Stimulated activated CD8-positive, alpha-beta memory T cell treated with anti-CD3 and anti-CD28 coated beads, Interleukin-4, amount 100 ng/mL, for 48 hours (primary cell): ENCODE data around the gene FXR1.
"Not testable (repeated sequence)": the region's sequence is repeated elsewhere in the genome, so short reads cannot be mapped to it uniquely, and the experiment has no call there.

Experiments used
- DNase-seq: peaks from one replicate; pipeline ENCODE4 v3.0.0-alpha.2; 2020

The FXR1 gene

GRCh38 chr3:180912304-180913296, at the start of gene FXR1:
TSS of gene FXR1 (plus strand) at chr3:180912670. CDS start at chr3:180912686, 16 bp downstream.
- DNase-seq, result peak; percentile 93

- DNase-seq, result no peak
Measured at GRCh38 chr3:180870008-180870699, 42.3 kb upstream of the FXR1 start.

DNA sequence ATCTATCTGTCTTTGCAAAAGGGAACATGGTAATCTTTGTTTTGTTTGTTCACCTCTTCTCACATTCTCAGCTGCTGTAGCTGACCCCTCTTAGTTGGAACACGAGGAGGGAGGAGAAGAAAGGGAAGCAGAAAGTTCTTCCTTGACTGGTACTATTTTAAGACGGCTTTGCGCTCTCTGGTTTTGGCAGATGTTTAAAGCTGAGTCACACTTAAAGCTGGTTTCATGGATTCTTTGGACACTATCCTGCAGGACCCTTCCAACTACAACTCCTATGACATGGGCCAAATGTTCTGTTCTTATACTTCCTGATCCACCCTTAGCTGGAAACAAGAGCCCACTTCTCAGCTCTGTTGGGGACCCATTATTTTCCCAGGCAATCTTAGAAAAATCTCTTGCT, 40.6 kb upstream of the FXR1 start:
- DNase-seq, result no peak

- not testable (repeated sequence) for DNase-seq
Measured at GRCh38 chr3:180872430-180872829, 40.0 kb upstream of the FXR1 start.

- DNase-seq, result no peak
Measured at GRCh38 chr3:180875124-180875698, 37.3 kb upstream of the FXR1 start.

GRCh38 chr3:180881065-180881801, 31.2 kb upstream of the FXR1 start:
- DNase-seq, result no peak

DNA sequence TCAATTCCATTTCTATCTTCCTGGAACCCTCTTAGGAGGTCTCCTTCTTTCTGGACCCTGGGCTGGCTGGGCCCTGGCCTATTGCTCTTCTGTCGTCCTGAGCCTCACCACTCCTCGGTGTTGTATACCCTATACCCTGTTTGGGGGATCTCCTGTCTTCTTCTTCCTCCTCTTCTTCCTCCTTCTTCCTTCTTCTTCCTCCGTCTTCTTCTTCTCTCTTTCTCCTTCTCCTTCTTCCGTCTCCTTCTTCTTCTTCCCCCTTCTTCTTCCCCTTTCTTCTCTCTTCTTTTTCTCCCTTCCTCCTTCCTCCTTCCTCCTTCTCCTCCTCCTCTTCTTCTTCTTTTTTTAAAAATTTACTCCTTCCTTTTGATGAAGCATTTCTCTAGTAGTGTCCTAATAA, 30.4 kb upstream of the FXR1 start:
- no peak for DNase-seq

DNA sequence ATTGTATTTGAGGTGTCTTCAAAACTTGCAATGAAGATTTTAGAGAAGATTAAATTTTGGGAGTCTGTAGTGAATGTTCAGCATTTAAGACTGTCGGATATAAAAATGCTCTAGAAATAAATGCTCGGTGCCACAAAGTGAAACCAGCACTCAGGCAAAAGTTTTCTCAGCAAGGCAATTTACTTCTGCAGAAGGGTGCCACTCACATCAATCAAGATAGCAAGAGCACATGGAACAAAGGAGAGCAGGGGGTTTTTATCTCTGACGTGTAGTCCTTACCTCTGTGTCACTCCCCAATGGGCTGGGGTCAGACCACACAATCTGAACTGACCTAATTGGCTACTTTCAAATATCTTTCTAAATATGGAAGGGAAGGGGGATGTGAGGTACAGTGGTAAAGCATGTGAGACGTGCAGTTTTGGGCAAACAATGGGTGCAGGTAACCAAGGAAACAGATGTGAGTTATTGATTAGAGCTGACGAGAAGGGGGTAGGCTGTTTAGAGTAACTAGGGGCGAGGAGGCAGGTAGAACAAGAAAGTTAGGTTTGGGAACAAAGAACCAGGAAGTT, 23.4 kb upstream of the FXR1 start:
- no peak for DNase-seq

DNA sequence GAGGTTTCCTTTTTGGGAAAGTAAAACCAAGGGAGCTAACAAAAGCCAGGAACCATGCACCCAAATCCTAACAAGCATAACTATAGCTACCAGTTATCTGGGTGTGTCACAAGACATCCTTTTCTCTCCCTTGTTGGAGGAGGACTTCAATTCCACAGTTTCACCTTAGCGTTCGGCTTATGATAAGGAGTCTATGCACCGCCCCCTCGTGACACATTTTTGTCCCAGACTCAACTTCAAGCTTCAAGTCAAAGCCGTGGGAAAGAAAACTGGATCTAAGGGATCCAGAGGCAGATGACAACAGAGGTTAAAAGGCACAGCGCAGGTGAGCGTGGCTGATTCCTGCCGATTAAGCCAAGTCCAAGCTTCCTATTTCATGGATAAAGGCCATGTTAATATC, 13.9 kb upstream of the FXR1 start:
- DNase-seq, result no peak

DNA sequence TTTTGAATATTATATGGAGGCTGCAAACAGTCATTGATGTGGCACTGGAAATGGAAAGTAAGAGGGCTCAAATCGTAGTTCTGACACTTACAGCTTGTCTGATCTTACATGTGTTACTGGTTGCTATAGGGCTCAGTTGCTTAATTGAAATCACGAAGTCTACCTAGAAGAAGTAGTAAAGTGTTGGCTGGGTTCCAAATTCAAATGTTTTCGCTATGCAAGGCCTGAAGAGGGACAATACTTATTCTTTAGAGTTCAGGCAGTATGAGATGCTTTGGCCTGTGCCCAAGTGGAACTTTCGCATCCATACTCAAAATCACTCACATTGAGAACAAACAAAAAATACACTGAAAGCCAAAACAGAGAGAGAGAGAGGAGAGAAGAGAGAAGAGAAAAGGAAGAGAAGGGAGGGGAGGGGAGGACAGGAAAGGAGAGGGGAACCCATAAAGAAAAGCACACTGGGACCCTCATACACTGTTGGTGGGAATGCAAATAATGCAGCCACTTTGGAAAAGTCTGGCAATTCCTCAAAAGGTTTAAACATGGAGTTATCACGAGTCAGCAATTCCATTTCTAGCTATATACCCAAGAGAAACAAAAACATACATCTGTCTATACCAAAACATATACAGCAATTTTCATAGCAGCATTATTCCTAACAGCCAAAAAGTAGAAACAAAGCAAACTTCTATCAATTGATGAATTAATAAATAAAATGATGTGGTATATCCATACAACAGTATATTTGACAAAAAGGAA, 2.9 kb upstream of the FXR1 start:
- DNase-seq, result no peak

DNA sequence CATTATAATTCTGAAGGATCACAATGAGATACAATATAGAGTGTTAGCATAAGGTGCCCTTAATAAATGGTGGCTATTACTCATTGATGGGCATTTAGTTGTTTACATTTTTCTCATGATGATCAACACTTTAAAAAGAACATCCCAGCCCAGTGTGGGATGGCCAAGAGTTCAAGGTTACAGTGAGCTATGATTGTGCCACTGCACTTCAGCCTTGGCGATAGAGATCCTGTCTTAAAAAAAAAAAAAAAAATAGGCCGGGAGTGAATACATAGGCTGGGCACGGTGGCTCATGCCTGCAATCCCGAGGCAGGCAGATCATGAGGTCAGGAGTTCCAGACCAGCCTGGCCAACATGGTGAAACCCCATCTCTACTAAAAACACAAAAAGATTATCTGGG, 1.6 kb upstream of the FXR1 start:
- no peak for DNase-seq

DNA sequence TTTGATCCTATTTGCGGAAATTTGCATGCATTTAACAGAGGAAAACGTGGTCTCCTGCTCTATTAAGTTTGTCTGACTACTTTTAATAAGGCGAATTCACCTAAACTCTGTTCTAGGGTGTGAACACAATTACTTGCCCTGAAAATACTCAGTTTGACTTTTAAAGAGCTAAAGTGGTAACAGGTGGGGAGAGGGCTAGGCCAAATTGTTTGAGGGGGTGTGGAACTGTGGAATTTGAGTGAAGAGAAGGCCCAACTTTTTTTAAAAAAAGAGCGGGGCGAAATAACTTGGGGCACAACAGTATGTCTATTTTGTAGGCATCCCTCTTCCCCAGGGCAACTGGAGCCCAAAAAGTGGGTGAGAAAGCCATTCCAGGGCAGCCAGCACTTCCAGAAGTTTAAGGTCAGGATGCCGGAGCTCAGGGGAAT, 580 bp upstream of the FXR1 start:
- no peak for DNase-seq

- DNase-seq, result no peak
Measured at GRCh38 chr3:180913581-180914404, 1.3 kb downstream of the FXR1 start.

GRCh38 chr3:180918542-180918941, 6.1 kb downstream of the FXR1 start:
- no peak for DNase-seq

- no peak for DNase-seq
Measured at GRCh38 chr3:180922242-180922641, 9.8 kb downstream of the FXR1 start.

- no peak for DNase-seq
Measured at GRCh38 chr3:180923561-180923960, 11.1 kb downstream of the FXR1 start.

- no peak for DNase-seq
Measured at GRCh38 chr3:180926526-180926925, 14.1 kb downstream of the FXR1 start.

DNA sequence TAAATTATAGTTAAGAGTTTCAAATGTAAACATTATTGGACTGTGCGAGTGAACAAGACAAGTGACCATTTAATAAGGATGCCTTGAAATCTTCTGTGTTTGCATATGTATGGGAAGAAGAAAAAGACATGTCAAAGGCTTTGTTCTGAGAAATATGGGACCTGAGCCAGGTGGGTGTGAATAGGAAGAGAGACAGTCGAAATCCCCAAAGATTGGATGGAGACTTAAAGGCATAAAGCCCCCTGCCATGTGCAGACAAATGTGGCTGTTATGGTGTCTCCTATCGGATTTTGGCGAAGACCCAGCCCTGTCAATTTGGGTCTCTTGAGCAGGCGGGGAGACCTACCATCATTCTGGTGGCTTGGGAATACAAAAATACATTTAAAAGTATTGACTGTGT, 16.9 kb downstream of the FXR1 start:
- DNase-seq, result no peak

DNA sequence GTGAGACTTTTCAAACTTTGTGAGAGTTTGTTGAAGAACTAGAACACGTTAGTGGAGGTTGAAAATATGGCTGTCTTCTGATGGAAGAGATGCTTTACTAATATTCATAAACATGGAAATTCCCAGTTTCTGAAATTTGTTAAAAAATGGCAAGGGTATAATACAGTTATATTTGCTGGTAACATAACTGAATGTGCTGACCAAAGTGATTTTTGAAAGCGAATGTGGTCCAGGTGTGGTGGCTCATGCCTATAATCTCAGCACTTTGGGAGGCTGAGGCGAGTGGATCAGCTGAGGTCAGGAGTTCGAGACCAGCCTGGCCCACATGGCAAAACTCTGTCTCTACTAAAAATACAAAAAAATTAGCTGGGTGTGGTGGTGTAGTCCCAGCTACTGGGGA, 18.1 kb downstream of the FXR1 start:
- DNase-seq, result no peak

DNA sequence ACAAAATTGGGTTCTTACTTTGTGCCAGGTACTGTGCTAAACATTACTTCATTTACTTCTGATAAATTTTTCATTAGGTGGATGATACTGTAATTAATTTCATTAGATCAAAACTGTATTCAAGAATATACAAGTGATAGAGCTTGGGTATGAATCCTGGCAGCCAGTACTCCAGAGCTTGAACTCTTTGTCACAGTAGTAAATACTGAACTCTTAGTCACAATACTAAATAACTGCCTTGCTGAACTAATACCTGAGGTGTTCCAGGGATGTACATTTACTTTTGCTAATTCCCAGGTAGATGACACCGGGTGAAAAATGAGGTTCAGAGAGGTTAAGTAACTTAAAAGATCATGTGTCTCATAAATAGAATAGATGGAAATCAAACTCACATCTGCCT, 20.3 kb downstream of the FXR1 start:
- no peak for DNase-seq

- no peak for DNase-seq
Measured at GRCh38 chr3:180934638-180935037, 22.2 kb downstream of the FXR1 start.
